ENCODE results near the gene LBH. TPM values are rescaled to one million over a fixed set of nuclear protein-coding genes. Genes with fewer than 3 reads are reported as not detected.

Gene LBH
- total RNA-seq, 8 experiments from 2014 or later = 3.0 to 88.7 (median 52.3) TPM

- in situ Hi-C loops (cut with MboI; ENCODE audit: low pct_unique_long_range_greater_than_20kb in 2 of 9, low sequenced_read_pairs in 9 of 9, unreplicated experiment in 9 of 9) = loop anchor here in 6 of 9 experiments (10.0 to 25.0 kb wide), 2 partner anchors 487 to 495 kb away; no protein-coding TSS in a partner anchor
- no peak overlapping the region for H3K27ac ChIP-seq
- WGBS, 10 experiments = 33 to 83% (median 70%) methylated on average over 1 to 8 of the region's 11 CpGs; no CpG with 5 or more reads in 1 of the 10 experiments
- peak in 1 of 8 experiments; percentile 37 for ATAC-seq (replicated peaks in 6 of 8)
- no peaks in the 10 kb centered on the region for H3K4me1 ChIP-seq (replicated peaks in 1 of 2)
- no peak overlapping the region for H3K4me3 ChIP-seq
Measured at GRCh38 chr2:30217644-30218337, 13.5 kb upstream of the LBH start.

- no peak overlapping the region for H3K4me3 ChIP-seq
- no peak overlapping the region for H3K27ac ChIP-seq
- in situ Hi-C loops (cut with MboI; ENCODE audit: low pct_unique_long_range_greater_than_20kb in 2 of 9, low sequenced_read_pairs in 9 of 9, unreplicated experiment in 9 of 9) = loop anchor here in 6 of 9 experiments (10.0 to 25.0 kb wide), 2 partner anchors 486 to 494 kb away; no protein-coding TSS in a partner anchor
- no peak for ATAC-seq (replicated peaks in 6 of 8)
- WGBS, 10 experiments = 50 to 92% (median 80%) methylated on average over 1 to 4 of the region's 6 CpGs; no CpG with 5 or more reads in 1 of the 10 experiments
- no peaks in the 10 kb centered on the region for H3K4me1 ChIP-seq (replicated peaks in 1 of 2)
Measured at GRCh38 chr2:30218338-30218713, 13.0 kb upstream of the LBH start.

- WGBS, 10 experiments = 36 to 100% (median 79%) methylated on average over 1 to 4 of the region's 4 CpGs; no CpG with 5 or more reads in 2 of the 10 experiments
- H3K4me3 ChIP-seq = no peak overlapping the region
Measured at GRCh38 chr2:30218814-30219213, 12.5 kb upstream of the LBH start.

GRCh38 chr2:30219886-30220875 lies 11.2 kb upstream of the LBH start:
- Histone ChIP-seq H3K27ac (no peak overlapping the region), H3K4me3 (no peak overlapping the region), H3K4me1 (replicated peaks in 1 of 2) (no peaks in the 10 kb centered on the region)
- in situ Hi-C loops (cut with MboI; ENCODE audit: low pct_unique_long_range_greater_than_20kb in 2 of 9, low sequenced_read_pairs in 9 of 9, unreplicated experiment in 9 of 9) = loop anchor here in 6 of 9 experiments (10.0 to 25.0 kb wide), 2 partner anchors 485 to 492 kb away; no protein-coding TSS in a partner anchor
- ATAC-seq (replicated peaks in 6 of 8) = no peak
- 49 to 100% (median 77%) methylated on average over 1 to 7 of the region's 13 CpGs; no CpG with 5 or more reads in 2 of the 10 experiments for WGBS, 10 experiments

More at GRCh38 chr2:30218814-30219213, 12.5 kb upstream of the LBH start:
- ATAC-seq (replicated peaks in 6 of 8) = no peak
- in situ Hi-C loops (cut with MboI; ENCODE audit: low pct_unique_long_range_greater_than_20kb in 2 of 9, low sequenced_read_pairs in 9 of 9, unreplicated experiment in 9 of 9) = loop anchor here in 6 of 9 experiments (10.0 to 25.0 kb wide), 2 partner anchors 486 to 493 kb away; no protein-coding TSS in a partner anchor
- Histone ChIP-seq H3K27ac (no peak overlapping the region), H3K4me1 (replicated peaks in 1 of 2) (no peaks in the 10 kb centered on the region)

GRCh38 chr2:30221531-30221930 lies 9.8 kb upstream of the LBH start:
- ATAC-seq (replicated peaks in 6 of 8) = no peak
- in situ Hi-C loops (cut with MboI; ENCODE audit: low pct_unique_long_range_greater_than_20kb in 2 of 9, low sequenced_read_pairs in 9 of 9, unreplicated experiment in 9 of 9) = loop anchor here in 3 of 9 experiments (25.0 kb wide), 1 partner anchor 491 kb away; no protein-coding TSS in a partner anchor
- WGBS, 10 experiments = 60 to 100% (median 79%) methylated on average over 1 to 6 of the region's 6 CpGs; no CpG with 5 or more reads in 2 of the 10 experiments

GRCh38 chr2:30222031-30222430 lies 9.3 kb upstream of the LBH start:
- 80 to 100% (median 94%) methylated on average over 1 to 2 of the region's 2 CpGs; no CpG with 5 or more reads in 2 of the 10 experiments for WGBS, 10 experiments
- ATAC-seq (replicated peaks in 6 of 8) = no peak
- Histone ChIP-seq H3K27ac (no peak overlapping the region), H3K4me1 (replicated peaks in 1 of 2) (no peaks in the 10 kb centered on the region), H3K4me3 (no peak overlapping the region)
- in situ Hi-C loops (cut with MboI; ENCODE audit: low pct_unique_long_range_greater_than_20kb in 2 of 9, low sequenced_read_pairs in 9 of 9, unreplicated experiment in 9 of 9) = loop anchor here in 3 of 9 experiments (25.0 kb wide), 1 partner anchor 490 kb away; no protein-coding TSS in a partner anchor

More at GRCh38 chr2:30221531-30221930, 9.8 kb upstream of the LBH start:
- no peak overlapping the region for H3K4me3 ChIP-seq
- H3K4me1 ChIP-seq (replicated peaks in 1 of 2) = no peaks in the 10 kb centered on the region
- no peak overlapping the region for H3K27ac ChIP-seq

- no peak for ATAC-seq (replicated peaks in 6 of 8)
Measured at GRCh38 chr2:30222636-30223360, 8.5 kb upstream of the LBH start.

GRCh38 chr2:30223413-30223874 lies 7.9 kb upstream of the LBH start:
- H3K27ac ChIP-seq = no peak overlapping the region
- no peak overlapping the region for H3K4me3 ChIP-seq
- H3K4me1 ChIP-seq (replicated peaks in 1 of 2) = no peaks in the 10 kb centered on the region
- no peak for ATAC-seq (replicated peaks in 6 of 8)
- in situ Hi-C loops (cut with MboI; ENCODE audit: low pct_unique_long_range_greater_than_20kb in 2 of 9, low sequenced_read_pairs in 9 of 9, unreplicated experiment in 9 of 9) = loop anchor here in 3 of 9 experiments (25.0 kb wide), 1 partner anchor 489 kb away; no protein-coding TSS in a partner anchor
- 27 to 100% (median 72%) methylated on average over 1 to 3 of the region's 3 CpGs; no CpG with 5 or more reads in 4 of the 10 experiments for WGBS, 10 experiments

More at GRCh38 chr2:30222636-30223360, 8.5 kb upstream of the LBH start:
- Histone ChIP-seq H3K4me1 (replicated peaks in 1 of 2) (no peaks in the 10 kb centered on the region), H3K27ac (no peak overlapping the region), H3K4me3 (no peak overlapping the region)
- no CpG with 5 or more reads among the region's 5 CpGs for WGBS, 10 experiments
- in situ Hi-C loops (cut with MboI; ENCODE audit: low pct_unique_long_range_greater_than_20kb in 2 of 9, low sequenced_read_pairs in 9 of 9, unreplicated experiment in 9 of 9) = loop anchor here in 3 of 9 experiments (25.0 kb wide), 1 partner anchor 490 kb away; no protein-coding TSS in a partner anchor

- Histone ChIP-seq H3K4me1 (replicated peaks in 1 of 2) (no peaks in the 10 kb centered on the region), H3K4me3 (no peak overlapping the region), H3K27ac (no peak overlapping the region)
- ATAC-seq (replicated peaks in 6 of 8) = no peak
- in situ Hi-C loops (cut with MboI; ENCODE audit: low pct_unique_long_range_greater_than_20kb in 2 of 9, low sequenced_read_pairs in 9 of 9, unreplicated experiment in 9 of 9) = loop anchor here in 3 of 9 experiments (25.0 kb wide), 1 partner anchor 488 kb away; no protein-coding TSS in a partner anchor
Measured at GRCh38 chr2:30224151-30224550, 7.2 kb upstream of the LBH start.

GRCh38 chr2:30225131-30225762 lies 6.1 kb upstream of the LBH start:
- ATAC-seq (replicated peaks in 6 of 8) = peak in 5 of 8 experiments; percentile 34 to 99 (median 61)
- Histone ChIP-seq H3K27ac (no peak overlapping the region), H3K4me1 (replicated peaks in 1 of 2) (peaks cover 3 to 4% of the 10 kb centered on the region in 2 donors), H3K4me3 (no peak overlapping the region)
- 19 to 94% (median 54%) methylated on average over 1 to 6 of the region's 8 CpGs; no CpG with 5 or more reads in 2 of the 10 experiments for WGBS, 10 experiments
- in situ Hi-C loops (cut with MboI; ENCODE audit: low pct_unique_long_range_greater_than_20kb in 2 of 9, low sequenced_read_pairs in 9 of 9, unreplicated experiment in 9 of 9) = loop anchor here in 2 of 9 experiments (25.0 kb wide), 2 partner anchors 212 to 237 kb away; partner anchors contain the start of gene LCLAT1 (in 1 of the 2)
